Activated CD8-positive, alpha-beta T cell treated with anti-CD3 and anti-CD28 coated beads for 36 hours (primary cell): Measurements from ENCODE around the gene TMEM121. TPM values are rescaled to one million over a fixed set of nuclear protein-coding genes. Genes with fewer than 3 reads are reported as not detected.

Experiments used
- ATAC-seq: fragments of 200-7000 bp; cut with Tn5 transposase; one replicate; pipeline ENCODE4 v1.10.0; 2021; ENCODE audit warnings: mild to moderate bottlenecking, moderate library complexity
- CTCF ChIA-PET: fragments of 350-600 bp; sonication (Branson Sonifier 250); formaldehyde crosslinking; loops from one replicate; lab custom pipeline; 2021; ENCODE audit warnings: antibody characterized with exemption; lab: Charles Lee
- POLR2A ChIA-PET: fragments of 350-600 bp; sonication (Branson Sonifier 250); formaldehyde crosslinking; loops from one replicate; lab custom pipeline; 2021; ENCODE audit warnings: antibody characterized with exemption; lab: Charles Lee
- DNase-seq: peaks from one replicate; pipeline ENCODE4 v3.0.0-alpha.2; 2020
- H3K27ac Mint-ChIP-seq: one replicate; pipeline ENCODE4 v1.8.0; 2021; ENCODE audit warnings: mild to moderate bottlenecking, mixed read lengths
- H3K27me3 Mint-ChIP-seq: one replicate; pipeline ENCODE4 v1.8.0; 2021; ENCODE audit warnings: mixed read lengths
- H3K36me3 Mint-ChIP-seq: one replicate; pipeline ENCODE4 v1.8.0; 2021; ENCODE audit warnings: low read depth, mixed read lengths
- H3K4me1 Mint-ChIP-seq: one replicate; pipeline ENCODE4 v1.8.0; 2021; ENCODE audit warnings: low read depth, mixed read lengths
- H3K4me3 Mint-ChIP-seq: one replicate; pipeline ENCODE4 v1.8.0; 2021; ENCODE audit warnings: mild to moderate bottlenecking, moderate library complexity, mixed read lengths
- H3K9me3 Mint-ChIP-seq: one replicate; pipeline ENCODE4 v1.8.0; 2021; ENCODE audit warnings: mixed read lengths
- intact Hi-C: fragments of 100-400 bp; cut with micrococcal nuclease; formaldehyde crosslinking; loops from one replicate; pipeline ENCODE4 v1.10.0; 2022
- total RNA-seq, 2 experiments: library from RNA; stranded (reverse); gene quantifications; one replicate each; pipeline ENCODE4 v1.2.3, GENCODE V29; 2021
- TF ChIP-seq, protein P1 (sequence below): fragments of 200-600 bp; IDR thresholded peaks from one replicate; pipeline ENCODE4 v1.8.0; 2022; ENCODE audit warnings: antibody characterized with exemption, mild to moderate bottlenecking

The TMEM121 gene
- total RNA-seq, 2 experiments from 2014 or later = 12.0 to 12.1 TPM

DNA sequence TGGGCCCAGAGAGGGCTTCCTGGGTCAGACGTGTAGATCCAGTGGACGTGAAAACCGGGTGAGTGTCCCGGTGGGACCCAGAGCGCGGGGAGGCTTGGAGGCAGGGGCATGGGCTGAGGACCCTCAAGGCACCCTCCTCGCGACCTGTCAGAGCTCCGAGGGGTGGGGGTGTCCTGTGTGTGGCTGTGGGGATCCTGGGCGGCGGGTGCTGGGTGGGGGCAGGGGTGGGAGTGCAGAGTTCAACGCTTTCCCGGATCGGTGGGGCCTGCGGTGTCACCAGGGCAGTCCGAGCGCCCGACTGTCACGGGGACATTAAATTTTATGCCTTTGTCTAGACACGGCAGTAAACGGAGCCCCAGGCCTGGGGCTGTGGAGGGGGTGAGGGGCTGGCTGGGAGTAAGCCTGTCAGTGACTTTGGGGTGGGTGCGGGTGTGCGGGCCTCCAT lies 1.0 kb downstream of the TMEM121 start:
- Mint-ChIP-seq H3K9me3 (peaks cover 4% of the 10 kb centered on the region), H3K27ac (peak overlapping the region; percentile 69), H3K27me3 (peaks cover 3% of the 10 kb centered on the region), H3K4me1 (peaks cover 12% of the 10 kb centered on the region), H3K36me3 (peaks cover 10% of the 10 kb centered on the region), H3K4me3 (peak overlapping the region; percentile 81)
- intact Hi-C loops = no loop called here
- TF ChIP-seq, protein P1, sequence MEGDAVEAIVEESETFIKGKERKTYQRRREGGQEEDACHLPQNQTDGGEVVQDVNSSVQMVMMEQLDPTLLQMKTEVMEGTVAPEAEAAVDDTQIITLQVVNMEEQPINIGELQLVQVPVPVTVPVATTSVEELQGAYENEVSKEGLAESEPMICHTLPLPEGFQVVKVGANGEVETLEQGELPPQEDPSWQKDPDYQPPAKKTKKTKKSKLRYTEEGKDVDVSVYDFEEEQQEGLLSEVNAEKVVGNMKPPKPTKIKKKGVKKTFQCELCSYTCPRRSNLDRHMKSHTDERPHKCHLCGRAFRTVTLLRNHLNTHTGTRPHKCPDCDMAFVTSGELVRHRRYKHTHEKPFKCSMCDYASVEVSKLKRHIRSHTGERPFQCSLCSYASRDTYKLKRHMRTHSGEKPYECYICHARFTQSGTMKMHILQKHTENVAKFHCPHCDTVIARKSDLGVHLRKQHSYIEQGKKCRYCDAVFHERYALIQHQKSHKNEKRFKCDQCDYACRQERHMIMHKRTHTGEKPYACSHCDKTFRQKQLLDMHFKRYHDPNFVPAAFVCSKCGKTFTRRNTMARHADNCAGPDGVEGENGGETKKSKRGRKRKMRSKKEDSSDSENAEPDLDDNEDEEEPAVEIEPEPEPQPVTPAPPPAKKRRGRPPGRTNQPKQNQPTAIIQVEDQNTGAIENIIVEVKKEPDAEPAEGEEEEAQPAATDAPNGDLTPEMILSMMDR = no peak
- DNase-seq (no peak), ATAC-seq (no peak)
- POLR2A ChIA-PET = interaction anchor here (0.5 kb wide), 1 partner anchor 22 kb away, joined by 4 read pairs; no protein-coding TSS in a partner anchor
- CTCF ChIA-PET = no interaction called here

DNA sequence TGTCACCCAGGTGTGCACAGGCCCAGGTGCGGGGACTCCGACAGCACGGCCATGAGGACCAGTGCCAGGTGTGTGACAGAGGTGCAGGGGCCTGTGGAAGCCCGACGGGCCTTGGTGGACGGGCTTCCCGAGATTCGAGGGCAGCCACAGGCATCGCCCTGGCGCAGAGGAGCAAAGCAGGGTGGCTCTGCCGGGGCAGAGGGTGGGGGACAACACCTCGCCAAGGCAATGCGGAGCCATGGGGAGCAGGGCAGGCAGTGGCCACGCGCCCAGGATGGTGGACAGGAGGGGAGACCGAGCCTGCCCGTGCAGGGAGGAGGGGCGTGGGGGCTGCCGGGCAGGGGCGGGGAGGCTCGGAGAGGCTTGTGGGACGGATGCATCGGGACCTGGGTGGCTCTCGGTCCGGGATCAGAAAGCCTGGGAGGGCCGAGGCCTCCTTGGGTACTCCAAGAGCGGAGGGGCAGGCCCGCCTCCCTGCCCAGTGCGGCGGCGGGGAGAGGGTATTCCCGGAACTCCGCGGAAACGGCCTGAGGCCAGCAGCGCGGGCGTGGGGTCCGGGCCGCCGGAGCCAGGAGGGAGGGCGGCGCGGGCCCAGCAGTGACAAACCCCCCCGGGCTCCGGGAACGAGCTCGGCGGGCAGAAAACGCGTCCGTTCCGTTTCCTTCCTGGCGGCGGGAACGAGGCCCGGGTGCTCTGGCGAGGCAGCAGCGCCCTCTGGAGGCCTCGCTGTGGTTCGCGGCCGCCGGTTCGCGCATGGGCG lies 1.6 kb downstream of the TMEM121 start:
- peak; percentile 86 for DNase-seq
- Mint-ChIP-seq H3K4me3 (peak overlapping the region; percentile 81), H3K9me3 (peaks cover 4% of the 10 kb centered on the region)

DNA sequence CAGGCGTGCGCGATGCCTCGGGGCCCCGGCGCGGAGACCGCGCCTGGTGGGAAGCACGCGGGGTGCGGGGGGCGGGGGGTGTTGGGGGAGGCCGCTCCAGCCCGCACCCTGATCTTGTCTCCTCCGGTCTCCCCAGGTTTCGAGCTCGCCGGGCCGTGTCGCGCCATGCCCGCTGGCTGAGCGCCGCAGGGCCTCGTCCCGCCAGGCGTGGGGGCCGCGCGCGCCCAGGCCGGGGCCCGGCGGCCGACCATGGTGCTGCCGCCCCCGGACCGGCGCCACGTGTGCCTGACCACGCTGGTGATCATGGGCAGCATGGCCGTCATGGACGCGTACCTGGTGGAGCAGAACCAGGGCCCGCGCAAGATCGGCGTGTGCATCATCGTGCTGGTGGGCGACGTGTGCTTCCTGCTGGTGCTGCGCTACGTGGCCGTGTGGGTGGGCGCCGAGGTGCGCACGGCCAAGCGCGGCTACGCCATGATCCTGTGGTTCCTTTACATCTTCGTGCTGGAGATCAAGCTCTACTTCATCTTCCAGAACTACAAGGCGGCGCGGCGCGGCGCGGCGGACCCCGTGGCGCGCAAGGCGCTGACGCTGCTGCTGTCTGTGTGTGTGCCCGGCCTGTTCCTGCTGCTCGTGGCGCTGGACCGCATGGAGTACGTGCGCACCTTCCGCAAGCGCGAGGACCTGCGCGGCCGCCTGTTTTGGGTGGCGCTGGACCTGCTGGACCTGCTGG lies 2.4 kb downstream of the TMEM121 start:
- DNase-seq (peak; percentile 74), ATAC-seq (peak; percentile 34)
- CTCF ChIA-PET = interaction anchor here (0.7 to 2.2 kb wide), 8 partner anchors 9 to 328 kb away, joined by 3 to 13 read pairs (median 6); no protein-coding TSS in a partner anchor
- peaks cover 3% of the 10 kb centered on the region for H3K27me3 Mint-ChIP-seq
- peak overlapping the region; percentile 83 for H3K4me3 Mint-ChIP-seq
- peaks cover 17% of the 10 kb centered on the region for H3K4me1 Mint-ChIP-seq
- peaks cover 4% of the 10 kb centered on the region for H3K9me3 Mint-ChIP-seq
- TF ChIP-seq, protein P1 = no peak
- peak overlapping the region; percentile 93 for H3K27ac Mint-ChIP-seq
- POLR2A ChIA-PET = interaction anchor here (0.6 to 1.6 kb wide), 8 partner anchors 9 to 173 kb away, joined by 3 to 13 read pairs (median 3); partner anchors contain the start of gene TEDC1
- peaks cover 10% of the 10 kb centered on the region for H3K36me3 Mint-ChIP-seq
- intact Hi-C loops = no loop called here

More for the DNA sequence above, 1.6 kb downstream of the TMEM121 start:
- TF ChIP-seq, protein P1 = peak; percentile 81
- intact Hi-C loops = no loop called here
- Mint-ChIP-seq H3K4me1 (peaks cover 17% of the 10 kb centered on the region), H3K27ac (peak overlapping the region; percentile 69), H3K36me3 (peaks cover 10% of the 10 kb centered on the region), H3K27me3 (peaks cover 3% of the 10 kb centered on the region)
- CTCF ChIA-PET = interaction anchor here (0.7 to 2.2 kb wide), 8 partner anchors 10 to 327 kb away, joined by 3 to 13 read pairs (median 6); no protein-coding TSS in a partner anchor
- peak; percentile 60 for ATAC-seq
- POLR2A ChIA-PET = interaction anchor here (1.0 to 1.6 kb wide), 4 partner anchors 34 to 45 kb away, joined by 3 to 13 read pairs (median 7); partner anchors contain the start of gene TEDC1

DNA sequence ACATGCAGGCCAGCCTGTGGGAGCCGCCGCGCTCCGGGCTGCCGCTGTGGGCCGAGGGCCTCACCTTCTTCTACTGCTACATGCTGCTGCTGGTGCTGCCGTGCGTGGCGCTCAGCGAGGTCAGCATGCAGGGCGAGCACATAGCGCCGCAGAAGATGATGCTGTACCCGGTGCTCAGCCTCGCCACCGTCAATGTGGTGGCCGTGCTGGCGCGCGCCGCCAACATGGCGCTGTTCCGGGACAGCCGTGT lies 2.9 kb downstream of the TMEM121 start:
- intact Hi-C loops = no loop called here
- Mint-ChIP-seq H3K27me3 (peaks cover 3% of the 10 kb centered on the region), H3K27ac (peak overlapping the region; percentile 93), H3K4me1 (peaks cover 17% of the 10 kb centered on the region), H3K4me3 (peak overlapping the region; percentile 83), H3K36me3 (peaks cover 10% of the 10 kb centered on the region), H3K9me3 (peaks cover 4% of the 10 kb centered on the region)
- DNase-seq (no peak), ATAC-seq (no peak)
- ChIA-PET POLR2A (interaction anchor here (0.6 to 1.6 kb wide), 6 partner anchors 8 to 47 kb away, joined by 3 to 13 read pairs (median 4); partner anchors contain the start of gene TEDC1), CTCF (interaction anchor here (1.6 to 2.2 kb wide), 3 partner anchors 9 to 159 kb away, joined by 8 to 13 read pairs (median 11); no protein-coding TSS in a partner anchor)
- TF ChIP-seq, protein P1 = no peak
